Loucy (cell line): ENCODE measurements around the gene IGF2BP1.

ENCODE experiments used
- H2AFZ ChIP-seq: fragments of 200-600 bp; sonication (generic); 2 replicates; pipeline ENCODE4 v1.6.0; 2016; ENCODE audit warnings: antibody characterized with exemption, mild to moderate bottlenecking, low read length, moderate library complexity
- H3F3A ChIP-seq: fragments of 200-600 bp; 2 replicates; pipeline ENCODE4 v1.6.0; 2016; ENCODE audit warnings: antibody characterized with exemption, low read depth, mild to moderate bottlenecking
- H3K27me3 ChIP-seq: fragments of 200-600 bp; sonication (generic); 2 replicates; pipeline ENCODE4 v1.6.1; 2014; ENCODE audit warnings: low read length, mild to moderate bottlenecking; ENCODE audit not compliant: insufficient read depth, poor library complexity, severe bottlenecking
- H3K36me3 ChIP-seq: fragments of 200-600 bp; sonication (generic); 2 replicates; pipeline ENCODE4 v1.6.1; 2016; ENCODE audit warnings: low read length; ENCODE audit not compliant: insufficient read depth
- H3K4me1 ChIP-seq: fragments of 200-600 bp; sonication (generic); 2 replicates; pipeline ENCODE4 v1.5.1; 2014; ENCODE audit warnings: low read length, mild to moderate bottlenecking; ENCODE audit not compliant: insufficient read depth, poor library complexity, severe bottlenecking
- H3K4me2 ChIP-seq: fragments of 200-600 bp; sonication (generic); 2 replicates; pipeline ENCODE4 v1.6.0; 2014; ENCODE audit warnings: antibody characterized with exemption, low read length, low read depth, mild to moderate bottlenecking; ENCODE audit not compliant: poor library complexity, severe bottlenecking
- H3K4me3 ChIP-seq: fragments of 200-600 bp; sonication (generic); 2 replicates; pipeline ENCODE4 v1.5.1; 2014; ENCODE audit warnings: low read length, mild to moderate bottlenecking, mixed read lengths; ENCODE audit not compliant: poor library complexity, severe bottlenecking
- H3K79me2 ChIP-seq: fragments of 200-600 bp; sonication (generic); 2 replicates; pipeline ENCODE4 v1.6.1; 2014; ENCODE audit warnings: low read length; ENCODE audit not compliant: insufficient read depth
- H3K9ac ChIP-seq: fragments of 200-600 bp; sonication (generic); 2 replicates; pipeline ENCODE4 v1.6.0; 2014; ENCODE audit warnings: mild to moderate bottlenecking, low read depth, low read length, moderate library complexity; ENCODE audit not compliant: poor library complexity, severe bottlenecking
- H3K9me2 ChIP-seq: fragments of 200-600 bp; sonication (generic); replicated peaks from 2 replicates; pipeline ENCODE4 v1.6.1; 2016; ENCODE audit warnings: low read depth, low read length, mixed read lengths
- H3K9me3 ChIP-seq: fragments of 200-600 bp; sonication (generic); 2 replicates; pipeline ENCODE4 v1.6.1; 2014; ENCODE audit warnings: mild to moderate bottlenecking, antibody characterized with exemption, low read length, low read depth; ENCODE audit not compliant: insufficient read depth
- H4K20me1 ChIP-seq: fragments of 200-600 bp; sonication (generic); 2 replicates; pipeline ENCODE4 v1.6.0; 2014; ENCODE audit warnings: antibody characterized with exemption, low read length, mild to moderate bottlenecking; ENCODE audit not compliant: insufficient read depth, poor library complexity, severe bottlenecking
- CTCF ChIP-seq: fragments of 200-600 bp; sonication (generic); conservative IDR thresholded peaks from 2 replicates; pipeline ENCODE4 v1.5.1; 2014; ENCODE audit warnings: mild to moderate bottlenecking, antibody characterized with exemption, low read length
- EZH2phosphoT487 ChIP-seq: fragments of 200-600 bp; IDR thresholded peaks from 2 replicates; pipeline ENCODE4 v1.6.1; 2018; ENCODE audit warnings: antibody characterized with exemption, mild to moderate bottlenecking, moderate library complexity, borderline replicate concordance

The IGF2BP1 gene

GRCh38 chr17:48954300-48954755 lies 42.9 kb upstream of the IGF2BP1 start:
- Histone ChIP-seq H3K4me3 (no peak overlapping the region), H3K79me2 (no peaks in the 10 kb centered on the region), H2AFZ (peak overlapping the region; percentile 51; the same call in 1 of the 2 replicates), H3K4me1 (no peaks in the 10 kb centered on the region), H4K20me1 (no peaks in the 10 kb centered on the region), H3K9ac (no peak overlapping the region), H3K4me2 (no peak overlapping the region), H3K9me2 (no peaks in the 10 kb centered on the region), H3K27me3 (no peaks in the 10 kb centered on the region), H3F3A (no peaks in the 10 kb centered on the region), H3K9me3 (no peaks in the 10 kb centered on the region), H3K36me3 (no peaks in the 10 kb centered on the region)
- TF ChIP-seq EZH2phosphoT487, result no peak
- TF ChIP-seq CTCF, result peak; percentile 70

GRCh38 chr17:48960834-48961515 lies 36.2 kb upstream of the IGF2BP1 start:
- Histone ChIP-seq H2AFZ (peak overlapping the region; percentile 35; the same call in 1 of the 2 replicates), H4K20me1 (no peaks in the 10 kb centered on the region), H3K4me2 (no peak overlapping the region), H3K9me3 (no peaks in the 10 kb centered on the region), H3F3A (no peaks in the 10 kb centered on the region), H3K36me3 (no peaks in the 10 kb centered on the region), H3K9ac (no peak overlapping the region), H3K4me1 (no peaks in the 10 kb centered on the region), H3K27me3 (no peaks in the 10 kb centered on the region), H3K79me2 (no peaks in the 10 kb centered on the region), H3K9me2 (no peaks in the 10 kb centered on the region), H3K4me3 (no peak overlapping the region)
- TF ChIP-seq EZH2phosphoT487 (no peak), CTCF (no peak)

GRCh38 chr17:48961516-48962233 lies 35.5 kb upstream of the IGF2BP1 start:
- TF ChIP-seq CTCF, result no peak
- TF ChIP-seq EZH2phosphoT487, result no peak
- H3F3A ChIP-seq, result no peaks in the 10 kb centered on the region
- H3K27me3 ChIP-seq, result no peaks in the 10 kb centered on the region
- H2AFZ ChIP-seq, result 0 out of 2 replicates have a peak overlapping the region, but pooled peaks have one; percentile 33
- no peaks in the 10 kb centered on the region for H4K20me1 ChIP-seq
- no peaks in the 10 kb centered on the region for H3K36me3 ChIP-seq
- H3K9me2 ChIP-seq, result no peaks in the 10 kb centered on the region
- no peaks in the 10 kb centered on the region for H3K9me3 ChIP-seq
- no peak overlapping the region for H3K4me2 ChIP-seq
- H3K79me2 ChIP-seq, result no peaks in the 10 kb centered on the region
- H3K4me1 ChIP-seq, result no peaks in the 10 kb centered on the region
- no peak overlapping the region for H3K4me3 ChIP-seq
- no peak overlapping the region for H3K9ac ChIP-seq
